Urinary bladder (tissue), 4 donors: Measurements from ENCODE around the gene ACOT8. TPM values are rescaled to one million over a fixed set of nuclear protein-coding genes. Genes with fewer than 3 reads are reported as not detected.
"Not testable (repeated sequence)": the region's sequence is repeated elsewhere in the genome, so short reads cannot be mapped to it uniquely, and the experiment has no call there.

Experiments
- DNase-seq: peaks from one replicate; pipeline ENCODE4 v3.0.0-alpha.2; 2015; ENCODE audit errors: extremely low spot score
- H3K27ac ChIP-seq: one replicate; pipeline ENCODE4 v1.5.1; 2013; ENCODE audit warnings: low read depth, mild to moderate bottlenecking, moderate library complexity
- H3K36me3 ChIP-seq: one replicate; pipeline ENCODE4 v1.6.1; 2013; ENCODE audit warnings: mild to moderate bottlenecking, moderate library complexity; ENCODE audit not compliant: insufficient read depth
- H3K4me1 ChIP-seq: one replicate; pipeline ENCODE4 v1.6.1; 2013; ENCODE audit warnings: mild to moderate bottlenecking, moderate library complexity; ENCODE audit not compliant: insufficient read depth
- H3K4me3 ChIP-seq: one replicate; pipeline ENCODE4 v1.5.1; 2013; ENCODE audit warnings: low read depth, low read length
- WGBS: extraction: QIAGEN DNeasy Blood & Tissue Kit; methylation state at CpG from one replicate; pipeline ENCODE4 v1.1.7; 2013; 5-methylcytosine and 5-hydroxymethylcytosine counted together
- polyA plus RNA-seq: library from polyadenylated mRNA; stranded (reverse); fragments of 200-250 nt; gene quantifications from one replicate; pipeline ENCODE4 v1.2.3, GENCODE V29; 2013
- total RNA-seq: library from RNA; depleted of rRNA; stranded (reverse); fragments of >200 nt; gene quantifications from one replicate; pipeline ENCODE4 v1.2.3, GENCODE V29; 2014
- donor health status: healthy with polysubstance abuse.
- donor health status: healthy.

ACOT8 gene
- total and polyA plus RNA-seq, 2 donors, result 13.1 to 29.5 TPM

- Histone ChIP-seq H3K4me1 (no peaks in the 10 kb centered on the region), H3K36me3 (no peaks in the 10 kb centered on the region), H3K4me3 (peak overlapping the region; percentile 2), H3K27ac (no peak overlapping the region)
- WGBS, result 63% methylated on average over 5 of the region's 5 CpGs
- no peak for DNase-seq
Measured at GRCh38 chr20:45835825-45836224, 21.4 kb downstream of the ACOT8 start.

GRCh38 chr20:45835329-45835765, 21.8 kb downstream of the ACOT8 start:
- Histone ChIP-seq H3K4me3 (peak overlapping the region; percentile 55), H3K27ac (peak overlapping the region; percentile 12), H3K36me3 (no peaks in the 10 kb centered on the region), H3K4me1 (no peaks in the 10 kb centered on the region)
- 49% methylated on average over 3 of the region's 3 CpGs for WGBS
- DNase-seq, result no peak

- H3K4me1 ChIP-seq, result no peaks in the 10 kb centered on the region
- peak overlapping the region; percentile 55 for H3K4me3 ChIP-seq
- DNase-seq, result no peak
- H3K27ac ChIP-seq, result peak overlapping the region; percentile 42
- 66% methylated on average over 14 of the region's 14 CpGs for WGBS
- H3K36me3 ChIP-seq, result no peaks in the 10 kb centered on the region
Measured at GRCh38 chr20:45834797-45835161, 22.4 kb downstream of the ACOT8 start.

- 3% methylated on average over 71 of the region's 71 CpGs for WGBS
- no peaks in the 10 kb centered on the region for H3K4me1 ChIP-seq
- peak overlapping the region; percentile 79 for H3K27ac ChIP-seq
- peak overlapping the region; percentile 55 for H3K4me3 ChIP-seq
- DNase-seq, result peak; percentile 32
- H3K36me3 ChIP-seq, result no peaks in the 10 kb centered on the region
Measured at GRCh38 chr20:45833883-45834796, 23.1 kb downstream of the ACOT8 start.

- WGBS, result 4% methylated on average over 35 of the region's 35 CpGs
- peak; percentile 43 for DNase-seq
- H3K27ac ChIP-seq, result peak within 1 kb of the TSS; percentile 79
- H3K36me3 ChIP-seq, result no peaks in the 10 kb centered on the region
- peak within 1 kb of the TSS; percentile 55 for H3K4me3 ChIP-seq
- no peaks in the 10 kb centered on the region for H3K4me1 ChIP-seq
Measured at GRCh38 chr20:45833030-45833882, 23.9 kb downstream of the ACOT8 start, which contains the start of gene SNX21. TSS of gene SNX21 (plus strand) at chr20:45833799. CDS start at chr20:45833920, 121 bp downstream.

- Histone ChIP-seq H3K4me3 (no peak overlapping the region), H3K4me1 (no peaks in the 10 kb centered on the region)
Measured at GRCh38 chr20:45832619-45833018, 24.6 kb downstream of the ACOT8 start.

GRCh38 chr20:45829673-45830106, 27.5 kb downstream of the ACOT8 start:
- not testable (repeated sequence) for H3K4me1 ChIP-seq, H3K36me3 ChIP-seq, H3K27ac ChIP-seq, DNase-seq, H3K4me3 ChIP-seq
- WGBS, result 93% methylated on average over 4 of the region's 4 CpGs

More at GRCh38 chr20:45832619-45833018, 24.6 kb downstream of the ACOT8 start:
- Histone ChIP-seq H3K36me3 (no peaks in the 10 kb centered on the region), H3K27ac (peak overlapping the region; percentile 79)
- WGBS, result 81% methylated on average over 4 of the region's 4 CpGs
- DNase-seq, result no peak

- 20% methylated on average over 2 of the region's 2 CpGs for WGBS
- no peak overlapping the region for H3K27ac ChIP-seq
- DNase-seq, result no peak
- no peaks in the 10 kb centered on the region for H3K36me3 ChIP-seq
- H3K4me1 ChIP-seq, result no peaks in the 10 kb centered on the region
- no peak overlapping the region for H3K4me3 ChIP-seq
Measured at GRCh38 chr20:45828589-45828988, 28.6 kb downstream of the ACOT8 start.

GRCh38 chr20:45827712-45828111, 29.5 kb downstream of the ACOT8 start:
- no peak for DNase-seq
- 76% methylated on average over 6 of the region's 6 CpGs for WGBS
- Histone ChIP-seq H3K27ac (no peak overlapping the region), H3K4me1 (no peaks in the 10 kb centered on the region), H3K4me3 (no peak overlapping the region), H3K36me3 (no peaks in the 10 kb centered on the region)

GRCh38 chr20:45827030-45827652, 30.1 kb downstream of the ACOT8 start, which contains the start of gene TNNC2:
TSS of gene TNNC2 (minus strand) at chr20:45827312. CDS start at chr20:45827248, 64 bp downstream.
- Histone ChIP-seq H3K36me3 (no peaks in the 10 kb centered on the region), H3K4me1 (no peaks in the 10 kb centered on the region), H3K4me3 (no peak within 1 kb of the TSS), H3K27ac (no peak within 1 kb of the TSS)
- WGBS, result 85% methylated on average over 8 of the region's 8 CpGs
- no peak for DNase-seq

GRCh38 chr20:45826381-45827019, 30.7 kb downstream of the ACOT8 start:
- DNase-seq, result no peak
- Histone ChIP-seq H3K27ac (no peak overlapping the region), H3K36me3 (no peaks in the 10 kb centered on the region), H3K4me1 (no peaks in the 10 kb centered on the region), H3K4me3 (no peak overlapping the region)
- WGBS, result 60% methylated on average over 6 of the region's 6 CpGs

GRCh38 chr20:45823949-45824835, 33.0 kb downstream of the ACOT8 start:
- no peak for DNase-seq
- WGBS, result 18% methylated on average over 57 of the region's 57 CpGs
- no peaks in the 10 kb centered on the region for H3K4me1 ChIP-seq
- no peak overlapping the region for H3K27ac ChIP-seq
- no peaks in the 10 kb centered on the region for H3K36me3 ChIP-seq
- no peak overlapping the region for H3K4me3 ChIP-seq
